K562 (cell line): Measurements from ENCODE around the gene TMEM242. TPM values are rescaled to one million over a fixed set of nuclear protein-coding genes. Genes with fewer than 3 reads are reported as not detected.

ENCODE experiments used
- ATAC-seq: fragments of 200-7000 bp; cut with Tn5 transposase; 3 replicates; pipeline ENCODE4 v1.9.1; 2020; ENCODE audit warnings: moderate library complexity
- BruUV-seq: library from RNA; stranded (reverse); fragments of 400-500 nt; replicated peaks from 2 replicates; lab custom pipeline; 2021; lab: Mats Ljungman, UMichigan
- CTCF ChIA-PET: fragments of 300-600 bp; formaldehyde crosslinking; extraction: SDS; loops from one replicate; lab custom pipeline; 2021; ENCODE audit warnings: low intra/inter-chr PET ratio; lab: Yijun Ruan, JAX
- POLR2A ChIA-PET: fragments of 300-600, 350-650 bp; sonication (Branson Sonifier 250); formaldehyde crosslinking; extraction: SDS; loops from one replicate; lab custom pipeline; 2021; ENCODE audit warnings: antibody characterized with exemption, inconsistent platforms; lab: Yijun Ruan, JAX
- DNase-seq, 4 experiments: peaks; one replicate each; pipeline versions ENCODE4 v3.0.0 to v3.0.0-alpha.2; 2011 to 2018; ENCODE audit warnings: low spot score in 3 of 4, mixed read lengths in 3 of 4; ENCODE audit errors: extremely low read depth in 1 of 4
- FAIRE-seq: peaks from 2 replicates; lab custom pipeline; 2011; peaks lifted over from hg19 to GRCh38; lab: Jason Lieb, UNC
- H2AFZ ChIP-seq: 2 replicates; pipeline ENCODE4 v1.6.0; 2011; ENCODE audit warnings: low read depth, low read length, control low read depth, inconsistent platforms
- H3K27ac ChIP-seq: fragments of 200-600 bp; 3 replicates; pipeline ENCODE4 v1.8.0; 2011; ENCODE audit warnings: low read depth, mild to moderate bottlenecking, control low read depth, inconsistent platforms, low read length, moderate library complexity, mixed read lengths; ENCODE audit errors: extremely low read depth
- H3K27me3 ChIP-seq, 2 experiments: fragments of 300-600 bp in 1 of 2; 2 replicates in 1 of 2; 3 replicates in 1 of 2; pipeline versions ENCODE4 v1.6.0 to v1.8.0; 2011; ENCODE audit warnings: inconsistent platforms in 2 of 2, low read length in 2 of 2, mild to moderate bottlenecking in 1 of 2, mixed read lengths in 1 of 2, moderate library complexity in 1 of 2; ENCODE audit not compliant: control insufficient read depth in 2 of 2, insufficient read depth in 2 of 2
- H3K36me3 ChIP-seq: fragments of 300-600 bp; 3 replicates; pipeline ENCODE4 v1.8.0; 2011; ENCODE audit warnings: mild to moderate bottlenecking, low read length, inconsistent platforms; ENCODE audit not compliant: control insufficient read depth, insufficient read depth
- H3K4me1 ChIP-seq, 2 experiments: fragments of 200-600 bp in 1 of 2; replicated peaks in 1 of 2; 2 replicates in 1 of 2; 3 replicates in 1 of 2; pipeline versions ENCODE4 v1.5.1 to v1.8.0; 2011; ENCODE audit warnings: inconsistent platforms in 2 of 2, low read length in 2 of 2, mild to moderate bottlenecking in 1 of 2, mixed read lengths in 1 of 2, moderate library complexity in 1 of 2; ENCODE audit not compliant: control insufficient read depth in 2 of 2, insufficient read depth in 2 of 2
- H3K4me2 ChIP-seq: 2 replicates; pipeline ENCODE4 v1.6.1; 2011; ENCODE audit warnings: low read length, control low read depth, inconsistent platforms, mixed read lengths; ENCODE audit not compliant: insufficient read depth
- H3K4me3 ChIP-seq: fragments of 200-600 bp; sonication (generic), shearing (Covaris generic); 2 replicates; pipeline ENCODE4 v1.5.1; 2016; ENCODE audit warnings: control low read depth, inconsistent platforms
- H3K79me2 ChIP-seq: fragments of 200-600 bp; 3 replicates; pipeline ENCODE4 v1.8.0; 2011; ENCODE audit warnings: low read length, inconsistent platforms; ENCODE audit not compliant: control insufficient read depth, insufficient read depth
- H3K9ac ChIP-seq, 2 experiments: 2 replicates each; pipeline versions ENCODE4 v1.6.0 to v1.6.1; 2011; ENCODE audit warnings: low read depth in 2 of 2, low read length in 2 of 2, control low read depth in 1 of 2, inconsistent platforms in 1 of 2, mild to moderate bottlenecking in 1 of 2, mixed read lengths in 1 of 2; ENCODE audit not compliant: insufficient read depth in 1 of 2
- H3K9me1 ChIP-seq: one replicate; pipeline ENCODE4 v1.6.0; 2011; ENCODE audit warnings: inconsistent platforms, mild to moderate bottlenecking, low read length, moderate library complexity; ENCODE audit not compliant: control insufficient read depth, insufficient read depth
- H3K9me3 ChIP-seq: replicated peaks from 2 replicates; pipeline ENCODE4 v1.5.1; 2011; ENCODE audit warnings: low read depth, low read length, inconsistent platforms; ENCODE audit not compliant: control insufficient read depth, insufficient read depth
- H4K20me1 ChIP-seq: replicated peaks from 2 replicates; pipeline ENCODE4 v1.6.1; 2011; ENCODE audit warnings: low read length, inconsistent platforms, mixed read lengths; ENCODE audit not compliant: control insufficient read depth, insufficient read depth
- HNRNPK ChIP-seq: fragments of 200-400 bp; formaldehyde crosslinking; IDR thresholded peaks from one replicate; pipeline ENCODE4 v1.6.1; 2018; ENCODE audit warnings: mild to moderate bottlenecking, low read depth, low read length; ENCODE audit not compliant: poor library complexity, severe bottlenecking
- POLR3G ChIP-seq: IDR thresholded peaks from 2 replicates; pipeline ENCODE4 v1.6.1; 2011; ENCODE audit not compliant: insufficient read length, insufficient replicate concordance; ENCODE audit errors: extremely low read depth
- PURB ChIP-seq: sonication (generic); formaldehyde crosslinking; IDR thresholded peaks from 2 replicates; pipeline ENCODE4 v1.9.0; 2021; ENCODE audit warnings: low read depth, mild to moderate bottlenecking, missing genetic modification reagents
- RB1 ChIP-seq: fragments of 450-650 bp; IDR thresholded peaks from 2 replicates; pipeline ENCODE4 v1.6.1; 2017; ENCODE audit warnings: low read depth, mild to moderate bottlenecking
- ZNF140 ChIP-seq: fragments of 250-450 bp; sonication (Bioruptor Pico); IDR thresholded peaks from 2 replicates; pipeline ENCODE4 v1.8.0; 2021; ENCODE audit warnings: moderate library complexity, mild to moderate bottlenecking, inconsistent platforms
- ZNF174 ChIP-seq: fragments of 250-450 bp; sonication (Bioruptor Pico); IDR thresholded peaks from 2 replicates; pipeline ENCODE4 v1.4.0; 2020; ENCODE audit warnings: mild to moderate bottlenecking
- WGBS: fragments of 100-300 bp; shearing (Covaris generic); methylation state at CpG from one replicate; pipeline ENCODE4 v1.1.6; 2016; ENCODE audit warnings: low coverage, mixed read lengths; ENCODE audit not compliant: insufficient coverage; ENCODE audit errors: missing lambda C conversion rate; 5-methylcytosine and 5-hydroxymethylcytosine counted together
- in situ Hi-C: fragments of 300-500 bp; cut with MboI; formaldehyde crosslinking; loops from 4 replicates; pipeline ENCODE4 v1.15.0; 2018; ENCODE audit warnings: inconsistent platforms, mixed read lengths
- intact Hi-C: fragments of 100-400 bp; cut with micrococcal nuclease; formaldehyde crosslinking; loops from 2 replicates; pipeline ENCODE4 v1.14.2; 2022
- polyA plus RNA-seq, 8 experiments: library from polyadenylated mRNA; depleted of rRNA in 4 of 8; stranded (reverse) in 5 of 8; unstranded in 3 of 8; fragments of >200 nt; fragmentation: Nextera tagmentation in 2 of 8; fragmentation: Illumina TruSeq in 1 of 8; extraction: Ambion mirVana in 2 of 8; extraction: Trizol in 1 of 8; gene quantifications; 2 replicates each; pipeline versions ENCODE4 v1.2.1 to v1.2.3, GENCODE V29; 2011 to 2014; ENCODE audit warnings: inconsistent platforms in 1 of 8, missing spikeins in 1 of 8
- total RNA-seq, 7 experiments: library from RNA; depleted of rRNA in 6 of 7; stranded (reverse); fragments of >200 nt in 6 of 7; fragmentation: Illumina TruSeq in 2 of 7; extraction: Trizol in 2 of 7; gene quantifications; 2 replicates each; pipeline versions ENCODE4 v1.2.1 to v1.2.3, GENCODE V29; 2011 to 2021; ENCODE audit warnings: low replicate concordance in 1 of 7
- TF ChIP-seq, protein P1 (sequence below), 3 experiments: fragments of 200-800 bp in 1 of 3; fragments of 250-450 bp in 1 of 3; fragments of 450-650 bp in 1 of 3; sonication (Bioruptor Pico) in 1 of 3; sonication (Bioruptor generic) in 1 of 3; formaldehyde crosslinking in 1 of 3; IDR thresholded peaks; 2 replicates each; pipeline versions ENCODE4 v1.6.1 to v1.8.0; 2016 to 2022; ENCODE audit warnings: mild to moderate bottlenecking in 2 of 3, missing genetic modification characterization in 2 of 3, missing compliant biosample characterization in 1 of 3, moderate library complexity in 1 of 3
- TF ChIP-seq, protein P2 (sequence below): IDR thresholded peaks from 2 replicates; pipeline ENCODE4 v1.6.1; 2016; ENCODE audit warnings: missing genetic modification characterization, missing compliant biosample characterization

TMEM242 gene
- total and polyA plus RNA-seq, 9 of the 15 experiments (the other 6 are each of a cell fraction or from before 2014, with no cell fraction given) = 9.5 to 35.3 (median 16.5) TPM

GRCh38 chr6:157370755-157371154, 47.4 kb upstream of the TMEM242 start:
- Histone ChIP-seq H2AFZ (no peak overlapping the region), H3K36me3 (no peaks in the 10 kb centered on the region), H3K9me1 (no peaks in the 10 kb centered on the region), H3K9ac (no peak overlapping the region), H3K4me3 (no peak overlapping the region), H3K27ac (no peak overlapping the region), H3K4me2 (no peak overlapping the region), H3K79me2 (no peaks in the 10 kb centered on the region), H4K20me1 (no peaks in the 10 kb centered on the region), H3K4me1 (peaks cover 0 to 3% of the 10 kb centered on the region in 2 experiments; a peak in 2 of 5 replicates), H3K9me3 (no peaks in the 10 kb centered on the region), H3K27me3 (no peaks in the 10 kb centered on the region)
- TF ChIP-seq HNRNPK (peak; percentile 91), POLR3G (no peak), PURB (CRISPR knock-in tag) (no peak), ZNF140 (CRISPR knock-in tag) (no peak), ZNF174 (CRISPR knock-in tag) (no peak), RB1 (no peak)
- TF ChIP-seq, protein P1, sequence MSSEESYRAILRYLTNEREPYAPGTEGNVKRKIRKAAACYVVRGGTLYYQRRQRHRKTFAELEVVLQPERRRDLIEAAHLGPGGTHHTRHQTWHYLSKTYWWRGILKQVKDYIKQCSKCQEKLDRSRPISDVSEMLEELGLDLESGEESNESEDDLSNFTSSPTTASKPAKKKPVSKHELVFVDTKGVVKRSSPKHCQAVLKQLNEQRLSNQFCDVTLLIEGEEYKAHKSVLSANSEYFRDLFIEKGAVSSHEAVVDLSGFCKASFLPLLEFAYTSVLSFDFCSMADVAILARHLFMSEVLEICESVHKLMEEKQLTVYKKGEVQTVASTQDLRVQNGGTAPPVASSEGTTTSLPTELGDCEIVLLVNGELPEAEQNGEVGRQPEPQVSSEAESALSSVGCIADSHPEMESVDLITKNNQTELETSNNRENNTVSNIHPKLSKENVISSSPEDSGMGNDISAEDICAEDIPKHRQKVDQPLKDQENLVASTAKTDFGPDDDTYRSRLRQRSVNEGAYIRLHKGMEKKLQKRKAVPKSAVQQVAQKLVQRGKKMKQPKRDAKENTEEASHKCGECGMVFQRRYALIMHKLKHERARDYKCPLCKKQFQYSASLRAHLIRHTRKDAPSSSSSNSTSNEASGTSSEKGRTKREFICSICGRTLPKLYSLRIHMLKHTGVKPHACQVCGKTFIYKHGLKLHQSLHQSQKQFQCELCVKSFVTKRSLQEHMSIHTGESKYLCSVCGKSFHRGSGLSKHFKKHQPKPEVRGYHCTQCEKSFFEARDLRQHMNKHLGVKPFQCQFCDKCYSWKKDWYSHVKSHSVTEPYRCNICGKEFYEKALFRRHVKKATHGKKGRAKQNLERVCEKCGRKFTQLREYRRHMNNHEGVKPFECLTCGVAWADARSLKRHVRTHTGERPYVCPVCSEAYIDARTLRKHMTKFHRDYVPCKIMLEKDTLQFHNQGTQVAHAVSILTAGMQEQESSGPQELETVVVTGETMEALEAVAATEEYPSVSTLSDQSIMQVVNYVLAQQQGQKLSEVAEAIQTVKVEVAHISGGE (CRISPR knock-in tag; IDR thresholded peaks at IDR 0.05) = no peak
- TF ChIP-seq, protein P2, sequence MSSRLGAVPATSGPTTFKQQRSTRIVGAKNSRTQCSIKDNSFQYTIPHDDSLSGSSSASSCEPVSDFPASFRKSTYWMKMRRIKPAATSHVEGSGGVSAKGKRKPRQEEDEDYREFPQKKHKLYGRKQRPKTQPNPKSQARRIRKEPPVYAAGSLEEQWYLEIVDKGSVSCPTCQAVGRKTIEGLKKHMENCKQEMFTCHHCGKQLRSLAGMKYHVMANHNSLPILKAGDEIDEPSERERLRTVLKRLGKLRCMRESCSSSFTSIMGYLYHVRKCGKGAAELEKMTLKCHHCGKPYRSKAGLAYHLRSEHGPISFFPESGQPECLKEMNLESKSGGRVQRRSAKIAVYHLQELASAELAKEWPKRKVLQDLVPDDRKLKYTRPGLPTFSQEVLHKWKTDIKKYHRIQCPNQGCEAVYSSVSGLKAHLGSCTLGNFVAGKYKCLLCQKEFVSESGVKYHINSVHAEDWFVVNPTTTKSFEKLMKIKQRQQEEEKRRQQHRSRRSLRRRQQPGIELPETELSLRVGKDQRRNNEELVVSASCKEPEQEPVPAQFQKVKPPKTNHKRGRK = 0 out of 2 replicates have a peak, but pooled peaks have one; percentile 25
- DNase-seq (no peak), FAIRE-seq (no peak), ATAC-seq (no peak)
- BruUV-seq = no TSS peak
- intact Hi-C loops = no loop called here
- in situ Hi-C loops = no loop called here
- WGBS = 15% methylated on average over 1 of the region's 1 CpG
- ChIA-PET CTCF (no interaction called here), POLR2A (interaction anchor here (1.0 to 1.9 kb wide), 3 partner anchors 10 to 47 kb away, joined by 3 to 6 read pairs (median 3); no protein-coding TSS in a partner anchor)
